ENCODE results near the gene SPINT3. TPM values are rescaled to one million over a fixed set of nuclear protein-coding genes. Genes with fewer than 3 reads are reported as not detected.

The SPINT3 gene
- total and polyA plus RNA-seq, 2 of the 8 experiments (the other 6 are each of a cell fraction or from before 2014, with no cell fraction given), result not detected

GRCh38 chr20:45510242-45510862, 5.1 kb downstream of the SPINT3 start:
- no peak overlapping the region for H4K5ac ChIP-seq (ENCODE audit: insufficient read length, low read depth, low read length)
- H3K27ac ChIP-seq (ENCODE audit: low read depth, low read length), result no peak overlapping the region
- H3K4me3 ChIP-seq (ENCODE audit: extremely low read depth in 1 of 4, insufficient read depth in 2 of 4, low read depth in 3 of 4, low read length in 4 of 4), result no peak overlapping the region
- H3K14ac ChIP-seq (ENCODE audit: insufficient read length), result no peak overlapping the region
- H3K79me2 ChIP-seq (ENCODE audit: control insufficient read depth in 1 of 2, insufficient read depth in 2 of 2, low read length in 2 of 2), result no peaks in the 10 kb centered on the region
- no peaks in the 10 kb centered on the region for H3K79me1 ChIP-seq (ENCODE audit: low read depth, low read length)
- no peak overlapping the region for H3K56ac ChIP-seq (replicated peaks; ENCODE audit: insufficient read length, low read depth, low read length)
- H3K4me1 ChIP-seq (replicated peaks in 1 of 4; ENCODE audit: control insufficient read depth in 3 of 4, insufficient read depth in 4 of 4, low read length in 3 of 4), result no peaks in the 10 kb centered on the region; a peak in 1 of 7 replicates
- ChIA-PET POLR2A (ENCODE audit: partially characterized antibody) (interaction anchor here (0.8 kb wide), 1 partner anchor 14 kb away, joined by 3 read pairs; no protein-coding TSS in a partner anchor), CTCF (ENCODE audit: partially characterized antibody) (interaction anchor here (0.6 to 1.0 kb wide), 3 partner anchors 28 to 515 kb away, joined by 3 to 4 read pairs (median 3); no protein-coding TSS in a partner anchor)
- no peaks in the 10 kb centered on the region for H4K20me1 ChIP-seq (replicated peaks in 1 of 2; ENCODE audit: control insufficient read depth in 1 of 2, insufficient read depth in 2 of 2, low read length in 2 of 2)
- H4K91ac ChIP-seq (replicated peaks; ENCODE audit: insufficient read length, low read length), result no peak overlapping the region
- H3K23ac ChIP-seq (ENCODE audit: insufficient read length), result no peak overlapping the region
- no peak overlapping the region for H2AFZ ChIP-seq (ENCODE audit: low read length)
- no peak overlapping the region for H3K9ac ChIP-seq (replicated peaks in 1 of 4; ENCODE audit: extremely low read depth in 1 of 4, low read depth in 3 of 4, low read length in 3 of 4)
- H3K18ac ChIP-seq (ENCODE audit: extremely low read depth, low read length), result no peak overlapping the region
- H3K4ac ChIP-seq (replicated peaks; ENCODE audit: insufficient read length, low read depth, low read length), result no peak overlapping the region
- no peak overlapping the region for H2BK20ac ChIP-seq (ENCODE audit: low read length)
- FAIRE-seq, result no peak
- WGBS, 2 experiments (ENCODE audit: extremely low coverage in 1 of 2, insufficient coverage in 1 of 2, insufficient read length in 1 of 2, insufficient replicate concordance in 2 of 2, low coverage in 1 of 2, low lambda C conversion rate in 2 of 2, missing lambda C conversion rate in 1 of 2), result 88% methylated on average over 5 of the region's 5 CpGs; no CpG with 5 or more reads in 1 of the 2 experiments
- no peaks in the 10 kb centered on the region for H3K27me3 ChIP-seq (replicated peaks in 1 of 4; ENCODE audit: control insufficient read depth in 3 of 4, extremely low read depth in 1 of 4, insufficient read depth in 3 of 4, low read length in 3 of 4)
- H2BK120ac ChIP-seq (replicated peaks; ENCODE audit: low read depth, low read length), result no peak overlapping the region
- H4K8ac ChIP-seq (ENCODE audit: extremely low read depth, insufficient read depth, low read length), result no peak overlapping the region
- no peaks in the 10 kb centered on the region for H3K36me3 ChIP-seq (ENCODE audit: control insufficient read depth in 2 of 4, insufficient read depth in 4 of 4, low read length in 3 of 4)
- DNase-seq (ENCODE audit: low read depth in 1 of 2, low spot score in 2 of 2), result no peak
- no peaks in the 10 kb centered on the region for H3K9me3 ChIP-seq (ENCODE audit: insufficient read depth in 2 of 2, low read depth in 1 of 2, low read length in 1 of 2)
- no peak overlapping the region for H2BK12ac ChIP-seq (ENCODE audit: low read depth, low read length)
- H3K4me2 ChIP-seq (ENCODE audit: insufficient read depth in 1 of 2, low read depth in 2 of 2, low read length in 2 of 2), result no peak overlapping the region
- H2BK5ac ChIP-seq (ENCODE audit: low read depth, low read length), result no peak overlapping the region
- H2BK15ac ChIP-seq (ENCODE audit: low read length), result no peak overlapping the region
- TF ChIP-seq ASH2L (IDR thresholded peaks at IDR 0.05; ENCODE audit: low read length), result no peak
- TF ChIP-seq CTCF (IDR thresholded peaks at IDR 0.05; ENCODE audit: control extremely low read depth in 1 of 3, insufficient read depth in 1 of 3, low read depth in 1 of 3, low read length in 3 of 3), result no peak
- TF ChIP-seq E2F6 (IDR thresholded peaks at IDR 0.05), result no peak
- no peak for TF ChIP-seq SP2 (IDR thresholded peaks at IDR 0.05; ENCODE audit: low read length)
- TF ChIP-seq SRF (IDR thresholded peaks at IDR 0.05; ENCODE audit: low read depth, low read length), result no peak
- no peak overlapping the region for H2AK5ac ChIP-seq (ENCODE audit: low read depth, low read length)
- H3K23me2 ChIP-seq (ENCODE audit: low read depth, low read length), result no peaks in the 10 kb centered on the region; the same call in 1 of the 2 replicates
